ENCODE data around the gene TCF19. TPM values are rescaled to one million over a fixed set of nuclear protein-coding genes. Genes with fewer than 3 reads are reported as not detected.

Gene TCF19
- total and polyA plus RNA-seq, 2 donors (not counting 1 experiment from before 2014, with no cell fraction given) = 10.0 to 10.4 TPM

DNA sequence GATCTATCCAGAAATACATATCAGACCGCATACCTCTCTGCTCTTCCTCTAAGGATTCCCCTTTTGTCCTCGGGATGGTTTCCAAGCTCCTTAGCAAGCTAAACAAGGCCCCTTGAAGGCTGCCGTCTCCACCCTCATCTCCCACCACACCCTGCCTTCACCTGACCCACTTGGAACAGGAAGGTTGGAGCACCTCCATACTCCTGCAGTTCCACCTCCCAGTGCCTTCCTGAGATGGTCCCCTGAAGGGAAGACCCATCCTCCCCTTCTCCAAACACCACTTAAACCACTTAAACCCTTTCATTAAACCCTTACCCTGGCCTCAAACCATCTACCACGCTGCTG lies 20.6 kb downstream of the TCF19 start:
- WGBS (ENCODE audit: insufficient coverage) = 94% methylated on average over 4 of the region's 4 CpGs
- Histone ChIP-seq H2AFZ (ENCODE audit: insufficient read depth, low read depth, low read length, poor library complexity, severe bottlenecking) (no peak overlapping the region), H3K4me1 (ENCODE audit: control insufficient read depth in 2 of 2, insufficient read depth in 2 of 2, low read length in 2 of 2) (peaks cover 0 to 5% of the 10 kb centered on the region in 2 donors), H3K4me3 (ENCODE audit: control extremely low read depth in 1 of 5, extremely low read depth in 1 of 5, insufficient read depth in 1 of 5, low read depth in 2 of 5, low read length in 4 of 5) (no peak overlapping the region), H4K20me1 (ENCODE audit: control insufficient read depth, insufficient read depth, low read length, poor library complexity, severe bottlenecking) (no peaks in the 10 kb centered on the region), H3K9me3 (ENCODE audit: control extremely low read depth in 1 of 3, control insufficient read depth in 2 of 3, insufficient read depth in 1 of 3, low read length in 2 of 3) (no peaks in the 10 kb centered on the region), H3K4me2 (replicated peaks; ENCODE audit: low read depth, low read length, poor library complexity, severe bottlenecking) (no peak overlapping the region), H3K9ac (ENCODE audit: low read length) (no peak overlapping the region), H3K79me2 (ENCODE audit: control insufficient read depth, insufficient read depth, low read length) (no peaks in the 10 kb centered on the region), H3K27me3 (replicated peaks in 1 of 4; ENCODE audit: control extremely low read depth in 1 of 4, control insufficient read depth in 3 of 4, insufficient read depth in 4 of 4, low read length in 3 of 4) (no peaks in the 10 kb centered on the region), H3K36me3 (replicated peaks in 1 of 2; ENCODE audit: control extremely low read depth in 1 of 2, control insufficient read depth in 1 of 2, extremely low read depth in 1 of 2, insufficient read depth in 2 of 2, low read length in 1 of 2) (no peaks in the 10 kb centered on the region), H3K27ac (ENCODE audit: low read length in 2 of 2) (no peak overlapping the region)
- CTCF ChIA-PET = interaction anchor here (1.6 kb wide), 1 partner anchor 188 kb away, joined by 3 read pairs; no protein-coding TSS in a partner anchor
- no peak for DNase-seq
- no peak overlapping the region for H3K4me3 Mint-ChIP-seq
- POLR2A ChIA-PET = no interaction called here
- H3K27ac Mint-ChIP-seq = no peak overlapping the region
- intact Hi-C loops (cut with micrococcal nuclease) = no loop called here
- no peaks in the 10 kb centered on the region for H3K9me3 Mint-ChIP-seq (ENCODE audit: insufficient read depth)
- TF ChIP-seq, protein P1, sequence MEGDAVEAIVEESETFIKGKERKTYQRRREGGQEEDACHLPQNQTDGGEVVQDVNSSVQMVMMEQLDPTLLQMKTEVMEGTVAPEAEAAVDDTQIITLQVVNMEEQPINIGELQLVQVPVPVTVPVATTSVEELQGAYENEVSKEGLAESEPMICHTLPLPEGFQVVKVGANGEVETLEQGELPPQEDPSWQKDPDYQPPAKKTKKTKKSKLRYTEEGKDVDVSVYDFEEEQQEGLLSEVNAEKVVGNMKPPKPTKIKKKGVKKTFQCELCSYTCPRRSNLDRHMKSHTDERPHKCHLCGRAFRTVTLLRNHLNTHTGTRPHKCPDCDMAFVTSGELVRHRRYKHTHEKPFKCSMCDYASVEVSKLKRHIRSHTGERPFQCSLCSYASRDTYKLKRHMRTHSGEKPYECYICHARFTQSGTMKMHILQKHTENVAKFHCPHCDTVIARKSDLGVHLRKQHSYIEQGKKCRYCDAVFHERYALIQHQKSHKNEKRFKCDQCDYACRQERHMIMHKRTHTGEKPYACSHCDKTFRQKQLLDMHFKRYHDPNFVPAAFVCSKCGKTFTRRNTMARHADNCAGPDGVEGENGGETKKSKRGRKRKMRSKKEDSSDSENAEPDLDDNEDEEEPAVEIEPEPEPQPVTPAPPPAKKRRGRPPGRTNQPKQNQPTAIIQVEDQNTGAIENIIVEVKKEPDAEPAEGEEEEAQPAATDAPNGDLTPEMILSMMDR (IDR thresholded peaks at IDR 0.05) = no peak
- no peak for TF ChIP-seq EZH2 (IDR thresholded peaks at IDR 0.05; ENCODE audit: borderline replicate concordance, insufficient read depth, low read depth, low read length, poor library complexity, severe bottlenecking)
- no peaks in the 10 kb centered on the region for H3K27me3 Mint-ChIP-seq
- peaks cover 9% of the 10 kb centered on the region for H3K4me1 Mint-ChIP-seq
- ATAC-seq (ENCODE audit: low read depth) = no peak

DNA sequence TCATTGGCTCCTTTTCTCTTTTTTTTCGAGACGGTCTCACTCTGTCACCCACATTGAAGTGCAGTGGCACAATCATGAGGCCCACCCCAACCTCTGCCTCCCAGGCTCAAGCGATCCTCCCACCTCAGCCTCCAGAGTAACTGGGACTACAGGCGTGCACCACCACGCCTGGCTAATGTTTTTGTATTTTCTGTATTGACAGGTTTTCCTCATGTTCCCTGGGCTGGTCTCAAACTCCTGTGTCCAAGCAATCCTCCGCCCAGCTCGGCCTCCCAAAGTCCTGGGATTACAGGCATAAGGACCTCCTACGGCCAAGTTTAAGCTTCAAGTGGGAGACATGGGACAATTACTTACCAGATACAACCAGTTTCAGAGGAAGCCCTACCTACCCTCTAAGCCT lies 21.5 kb downstream of the TCF19 start:
- Histone ChIP-seq H3K9ac (ENCODE audit: low read length) (peak overlapping the region; percentile 59), H2AFZ (ENCODE audit: insufficient read depth, low read depth, low read length, poor library complexity, severe bottlenecking) (peak overlapping the region; percentile 69), H3K4me2 (replicated peaks; ENCODE audit: low read depth, low read length, poor library complexity, severe bottlenecking) (peak overlapping the region; percentile 78), H3K27me3 (replicated peaks in 1 of 4; ENCODE audit: control extremely low read depth in 1 of 4, control insufficient read depth in 3 of 4, insufficient read depth in 4 of 4, low read length in 3 of 4) (no peaks in the 10 kb centered on the region), H3K4me1 (ENCODE audit: control insufficient read depth in 2 of 2, insufficient read depth in 2 of 2, low read length in 2 of 2) (peaks cover 0 to 5% of the 10 kb centered on the region in 2 donors), H3K36me3 (replicated peaks in 1 of 2; ENCODE audit: control extremely low read depth in 1 of 2, control insufficient read depth in 1 of 2, extremely low read depth in 1 of 2, insufficient read depth in 2 of 2, low read length in 1 of 2) (no peaks in the 10 kb centered on the region), H3K4me3 (ENCODE audit: control extremely low read depth in 1 of 5, extremely low read depth in 1 of 5, insufficient read depth in 1 of 5, low read depth in 2 of 5, low read length in 4 of 5) (peak overlapping the region in 4 of 5 experiments; percentile 52 to 61 (median 58)), H4K20me1 (ENCODE audit: control insufficient read depth, insufficient read depth, low read length, poor library complexity, severe bottlenecking) (no peaks in the 10 kb centered on the region), H3K79me2 (ENCODE audit: control insufficient read depth, insufficient read depth, low read length) (no peaks in the 10 kb centered on the region), H3K9me3 (ENCODE audit: control extremely low read depth in 1 of 3, control insufficient read depth in 2 of 3, insufficient read depth in 1 of 3, low read length in 2 of 3) (no peaks in the 10 kb centered on the region), H3K27ac (ENCODE audit: low read length in 2 of 2) (no peak overlapping the region)
- DNase-seq = no peak
- Mint-ChIP-seq H3K4me1 (peaks cover 9% of the 10 kb centered on the region), H3K27me3 (no peaks in the 10 kb centered on the region), H3K9me3 (ENCODE audit: insufficient read depth) (no peaks in the 10 kb centered on the region), H3K27ac (no peak overlapping the region), H3K4me3 (peak overlapping the region; percentile 19)
- ATAC-seq (ENCODE audit: low read depth) = no peak
- 98% methylated on average over 8 of the region's 8 CpGs for WGBS (ENCODE audit: insufficient coverage)
- no peak for TF ChIP-seq EZH2 (IDR thresholded peaks at IDR 0.05; ENCODE audit: borderline replicate concordance, insufficient read depth, low read depth, low read length, poor library complexity, severe bottlenecking)
- TF ChIP-seq, protein P1 (IDR thresholded peaks at IDR 0.05) = no peak
- intact Hi-C loops (cut with micrococcal nuclease) = loop anchor here (1.0 kb wide), 1 partner anchor 22 kb away; the partner anchor contains the start of gene TCF19
- ChIA-PET CTCF (interaction anchor here (0.6 to 1.6 kb wide), 2 partner anchors 187 to 652 kb away, joined by 3 read pairs; no protein-coding TSS in a partner anchor), POLR2A (interaction anchor here (1.5 kb wide), 1 partner anchor 22 kb away, joined by 4 read pairs; the partner anchor contains the start of genes CCHCR1 and TCF19)
